Breast epithelium (tissue), 3 donors: ENCODE data around the gene ZNF579.

ENCODE experiments used
- POLR2A ChIP-seq: fragments of 450-650 bp; IDR thresholded peaks from one replicate; pipeline ENCODE4 v1.6.1; 2016; ENCODE audit warnings: antibody characterized with exemption, mild to moderate bottlenecking, moderate library complexity
- POLR2AphosphoS5 ChIP-seq, 3 donors: sonication (generic); formaldehyde crosslinking; IDR thresholded peaks; one replicate each; pipeline ENCODE4 v1.6.1; 2017; ENCODE audit warnings: antibody characterized with exemption in 3 of 3
- TF ChIP-seq, protein P1 (sequence below), 3 donors: fragments of 450-650 bp; IDR thresholded peaks; one replicate each; pipeline ENCODE4 v1.5.1; 2016 to 2017; ENCODE audit warnings: antibody characterized with exemption in 3 of 3, mild to moderate bottlenecking in 3 of 3, moderate library complexity in 3 of 3

DNA sequence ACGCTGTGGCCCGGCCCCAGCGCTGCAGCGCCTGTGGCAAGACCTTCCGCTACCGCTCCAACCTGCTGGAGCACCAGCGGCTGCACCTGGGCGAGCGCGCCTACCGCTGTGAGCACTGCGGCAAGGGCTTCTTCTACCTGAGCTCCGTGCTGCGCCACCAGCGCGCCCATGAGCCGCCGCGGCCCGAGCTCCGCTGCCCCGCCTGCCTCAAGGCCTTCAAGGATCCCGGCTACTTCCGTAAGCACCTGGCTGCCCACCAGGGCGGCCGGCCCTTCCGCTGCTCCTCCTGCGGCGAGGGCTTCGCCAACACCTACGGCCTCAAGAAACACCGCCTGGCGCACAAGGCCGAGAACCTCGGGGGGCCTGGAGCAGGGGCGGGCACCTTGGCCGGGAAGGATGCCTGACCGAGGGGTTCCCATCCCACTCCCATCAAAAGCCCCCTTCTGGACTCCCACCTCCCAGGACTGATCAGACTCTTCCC, 35.8 kb upstream of the ZNF579 start:
- TF ChIP-seq, protein P1, sequence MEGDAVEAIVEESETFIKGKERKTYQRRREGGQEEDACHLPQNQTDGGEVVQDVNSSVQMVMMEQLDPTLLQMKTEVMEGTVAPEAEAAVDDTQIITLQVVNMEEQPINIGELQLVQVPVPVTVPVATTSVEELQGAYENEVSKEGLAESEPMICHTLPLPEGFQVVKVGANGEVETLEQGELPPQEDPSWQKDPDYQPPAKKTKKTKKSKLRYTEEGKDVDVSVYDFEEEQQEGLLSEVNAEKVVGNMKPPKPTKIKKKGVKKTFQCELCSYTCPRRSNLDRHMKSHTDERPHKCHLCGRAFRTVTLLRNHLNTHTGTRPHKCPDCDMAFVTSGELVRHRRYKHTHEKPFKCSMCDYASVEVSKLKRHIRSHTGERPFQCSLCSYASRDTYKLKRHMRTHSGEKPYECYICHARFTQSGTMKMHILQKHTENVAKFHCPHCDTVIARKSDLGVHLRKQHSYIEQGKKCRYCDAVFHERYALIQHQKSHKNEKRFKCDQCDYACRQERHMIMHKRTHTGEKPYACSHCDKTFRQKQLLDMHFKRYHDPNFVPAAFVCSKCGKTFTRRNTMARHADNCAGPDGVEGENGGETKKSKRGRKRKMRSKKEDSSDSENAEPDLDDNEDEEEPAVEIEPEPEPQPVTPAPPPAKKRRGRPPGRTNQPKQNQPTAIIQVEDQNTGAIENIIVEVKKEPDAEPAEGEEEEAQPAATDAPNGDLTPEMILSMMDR (IDR thresholded peaks at IDR 0.05): no peak
- no peak for TF ChIP-seq POLR2AphosphoS5 (IDR thresholded peaks at IDR 0.05)
- no peak for TF ChIP-seq POLR2A
